Uterus (tissue), 2 donors: ENCODE data around the gene ZNF544.

Experiments used
- CTCF ChIP-seq, 4 experiments: fragments of 200-600 bp in 2 of 4; fragments of 450-650 bp in 2 of 4; sonication (generic) in 2 of 4; IDR thresholded peaks; one replicate each; pipeline ENCODE4 v1.5.1; 2016 to 2019; ENCODE audit warnings: antibody characterized with exemption in 4 of 4, mild to moderate bottlenecking in 2 of 4, moderate library complexity in 1 of 4
- POLR2A ChIP-seq, 2 donors: fragments of 450-650 bp; IDR thresholded peaks; one replicate each; pipeline ENCODE4 v1.6.1; 2016; ENCODE audit warnings: antibody characterized with exemption in 2 of 2, mild to moderate bottlenecking in 1 of 2, moderate library complexity in 1 of 2

DNA sequence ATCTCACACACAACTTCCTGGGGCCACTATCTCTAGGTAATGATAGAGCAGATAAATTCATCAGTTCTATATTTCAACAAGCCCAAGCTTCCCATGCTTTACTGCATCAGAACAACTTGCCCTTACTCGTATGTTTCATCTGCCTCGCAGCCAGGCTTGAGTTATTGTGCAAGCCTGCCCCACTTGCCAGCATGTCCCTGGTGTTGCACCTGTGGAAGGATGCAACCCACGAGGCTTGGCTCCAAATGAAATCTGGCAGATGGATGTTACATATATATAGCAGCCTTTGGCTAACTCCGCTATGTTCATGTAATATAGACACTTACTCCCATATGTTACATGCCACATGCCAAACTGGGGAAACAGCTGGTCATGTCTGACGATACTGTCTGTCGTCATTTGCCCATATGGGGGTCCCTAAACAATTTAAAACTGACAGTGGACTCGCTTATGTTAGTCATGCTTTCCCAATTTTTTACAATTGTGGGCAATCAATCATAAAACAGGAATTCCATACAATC, 82.7 kb downstream of the ZNF544 start:
- TF ChIP-seq CTCF (IDR thresholded peaks at IDR 0.05) (no peak), POLR2A (IDR thresholded peaks at IDR 0.05) (no peak)
